SHP77 (cell line): ENCODE measurements around the gene GTPBP10.
"Not testable (repeated sequence)": the region's sequence is repeated elsewhere in the genome, so short reads cannot be mapped to it uniquely, and the experiment has no call there.

Experiments used
- DNase-seq, 2 experiments: peaks; one replicate each; lab custom pipeline; 2025; lab: John Stamatoyannopoulos, UW

Gene GTPBP10

GRCh38 chr7:90346336-90347125 lies at the start of gene GTPBP10:
GTPBP10 (plus strand) TSS chr7:90346716; CDS start chr7:90346742, 26 bp downstream.
- peak; percentile 91 to 93 for DNase-seq

- peak; percentile 4 to 40 for DNase-seq
Measured at GRCh38 chr7:90298145-90299038, 48.1 kb upstream of the GTPBP10 start.

- DNase-seq = no peak
Measured at GRCh38 chr7:90303241-90303640, 43.3 kb upstream of the GTPBP10 start.

- DNase-seq = no peak
Measured at GRCh38 chr7:90309872-90310271, 36.6 kb upstream of the GTPBP10 start.

GRCh38 chr7:90311175-90311574 lies 35.3 kb upstream of the GTPBP10 start:
- no peak for DNase-seq

GRCh38 chr7:90312745-90313144 lies 33.8 kb upstream of the GTPBP10 start:
- DNase-seq = no peak

GRCh38 chr7:90313907-90314306 lies 32.6 kb upstream of the GTPBP10 start:
- no peak for DNase-seq

- no peak for DNase-seq
Measured at GRCh38 chr7:90320014-90320413, 26.5 kb upstream of the GTPBP10 start.

GRCh38 chr7:90320418-90320800 lies 26.1 kb upstream of the GTPBP10 start:
- no peak for DNase-seq

GRCh38 chr7:90320801-90321494 lies 25.6 kb upstream of the GTPBP10 start, which contains the start of gene FAM237B:
FAM237B (minus strand) TSS chr7:90321304; CDS start chr7:90319748, 1,556 bp downstream.
- no peak for DNase-seq

- no peak for DNase-seq
Measured at GRCh38 chr7:90322837-90323236, 23.7 kb upstream of the GTPBP10 start.

- DNase-seq = no peak
Measured at GRCh38 chr7:90326500-90326899, 20.0 kb upstream of the GTPBP10 start.

- DNase-seq = no peak
Measured at GRCh38 chr7:90334193-90334843, 12.2 kb upstream of the GTPBP10 start.

- not testable (repeated sequence) for DNase-seq
Measured at GRCh38 chr7:90334926-90335325, 11.6 kb upstream of the GTPBP10 start.

GRCh38 chr7:90337106-90337505 lies 9.4 kb upstream of the GTPBP10 start:
- no peak for DNase-seq

- no peak for DNase-seq
Measured at GRCh38 chr7:90345016-90345415, 1.5 kb upstream of the GTPBP10 start.

GRCh38 chr7:90345595-90346335 lies 751 bp upstream of the GTPBP10 start:
- DNase-seq = peak; percentile 21 to 23

- no peak for DNase-seq
Measured at GRCh38 chr7:90347759-90348158, 1.2 kb downstream of the GTPBP10 start.

- no peak for DNase-seq
Measured at GRCh38 chr7:90349305-90349704, 2.8 kb downstream of the GTPBP10 start.

GRCh38 chr7:90350032-90350431 lies 3.5 kb downstream of the GTPBP10 start:
- not testable (repeated sequence) for DNase-seq

GRCh38 chr7:90351987-90352386 lies 5.5 kb downstream of the GTPBP10 start:
- no peak for DNase-seq
